Loucy (cell line): ENCODE results near the gene COA6.

Experiments used
- H2AFZ ChIP-seq: fragments of 200-600 bp; sonication (generic); 2 replicates; pipeline ENCODE4 v1.6.0; 2016; ENCODE audit warnings: antibody characterized with exemption, mild to moderate bottlenecking, low read length, moderate library complexity
- H3F3A ChIP-seq: fragments of 200-600 bp; 2 replicates; pipeline ENCODE4 v1.6.0; 2016; ENCODE audit warnings: antibody characterized with exemption, low read depth, mild to moderate bottlenecking
- H3K27me3 ChIP-seq: fragments of 200-600 bp; sonication (generic); 2 replicates; pipeline ENCODE4 v1.6.1; 2014; ENCODE audit warnings: low read length, mild to moderate bottlenecking; ENCODE audit not compliant: insufficient read depth, poor library complexity, severe bottlenecking
- H3K36me3 ChIP-seq: fragments of 200-600 bp; sonication (generic); 2 replicates; pipeline ENCODE4 v1.6.1; 2016; ENCODE audit warnings: low read length; ENCODE audit not compliant: insufficient read depth
- H3K4me1 ChIP-seq: fragments of 200-600 bp; sonication (generic); 2 replicates; pipeline ENCODE4 v1.5.1; 2014; ENCODE audit warnings: low read length, mild to moderate bottlenecking; ENCODE audit not compliant: insufficient read depth, poor library complexity, severe bottlenecking
- H3K4me2 ChIP-seq: fragments of 200-600 bp; sonication (generic); 2 replicates; pipeline ENCODE4 v1.6.0; 2014; ENCODE audit warnings: antibody characterized with exemption, low read length, low read depth, mild to moderate bottlenecking; ENCODE audit not compliant: poor library complexity, severe bottlenecking
- H3K4me3 ChIP-seq: fragments of 200-600 bp; sonication (generic); 2 replicates; pipeline ENCODE4 v1.5.1; 2014; ENCODE audit warnings: low read length, mild to moderate bottlenecking, mixed read lengths; ENCODE audit not compliant: poor library complexity, severe bottlenecking
- H3K79me2 ChIP-seq: fragments of 200-600 bp; sonication (generic); 2 replicates; pipeline ENCODE4 v1.6.1; 2014; ENCODE audit warnings: low read length; ENCODE audit not compliant: insufficient read depth
- H3K9ac ChIP-seq: fragments of 200-600 bp; sonication (generic); 2 replicates; pipeline ENCODE4 v1.6.0; 2014; ENCODE audit warnings: mild to moderate bottlenecking, low read depth, low read length, moderate library complexity; ENCODE audit not compliant: poor library complexity, severe bottlenecking
- H3K9me2 ChIP-seq: fragments of 200-600 bp; sonication (generic); replicated peaks from 2 replicates; pipeline ENCODE4 v1.6.1; 2016; ENCODE audit warnings: low read depth, low read length, mixed read lengths
- H3K9me3 ChIP-seq: fragments of 200-600 bp; sonication (generic); 2 replicates; pipeline ENCODE4 v1.6.1; 2014; ENCODE audit warnings: mild to moderate bottlenecking, antibody characterized with exemption, low read length, low read depth; ENCODE audit not compliant: insufficient read depth
- H4K20me1 ChIP-seq: fragments of 200-600 bp; sonication (generic); 2 replicates; pipeline ENCODE4 v1.6.0; 2014; ENCODE audit warnings: antibody characterized with exemption, low read length, mild to moderate bottlenecking; ENCODE audit not compliant: insufficient read depth, poor library complexity, severe bottlenecking
- EZH2phosphoT487 ChIP-seq: fragments of 200-600 bp; IDR thresholded peaks from 2 replicates; pipeline ENCODE4 v1.6.1; 2018; ENCODE audit warnings: antibody characterized with exemption, mild to moderate bottlenecking, moderate library complexity, borderline replicate concordance
- TF ChIP-seq, protein P1 (sequence below): fragments of 200-600 bp; sonication (generic); conservative IDR thresholded peaks from 2 replicates; pipeline ENCODE4 v1.5.1; 2014; ENCODE audit warnings: mild to moderate bottlenecking, antibody characterized with exemption, low read length

The COA6 gene

DNA sequence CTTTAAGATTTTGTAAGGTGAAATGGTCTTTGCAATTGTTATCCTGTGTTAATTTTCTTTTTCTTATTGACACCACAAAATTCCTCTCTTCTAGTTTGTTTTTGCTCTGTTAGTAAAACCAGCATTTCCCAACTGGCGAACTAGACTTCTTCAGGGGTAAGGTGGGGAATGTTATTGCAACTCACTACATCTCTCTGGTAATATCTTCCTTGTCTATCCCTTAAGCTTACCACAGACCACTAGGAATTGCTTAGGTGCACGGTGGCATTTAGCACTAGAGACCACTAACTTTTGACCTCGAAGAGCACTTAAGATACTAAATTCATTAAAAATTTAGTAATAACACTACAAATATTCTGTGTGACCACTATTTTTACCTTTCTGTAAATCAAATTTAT is 4.2 kb upstream of the COA6 start:
- Histone ChIP-seq H3K4me2 (no peak overlapping the region), H3K27me3 (no peaks in the 10 kb centered on the region), H3K4me3 (no peak overlapping the region), H3K4me1 (peaks cover 18% of the 10 kb centered on the region), H3K79me2 (peaks cover 17% of the 10 kb centered on the region), H3K9ac (no peak overlapping the region), H3K9me3 (no peaks in the 10 kb centered on the region), H3F3A (0 out of 2 replicates have a peak, but pooled peaks cover 6% of the 10 kb centered on the region), H3K36me3 (no peaks in the 10 kb centered on the region), H2AFZ (no peak overlapping the region), H3K9me2 (no peaks in the 10 kb centered on the region), H4K20me1 (no peaks in the 10 kb centered on the region)
- no peak for TF ChIP-seq EZH2phosphoT487
- TF ChIP-seq, protein P1, sequence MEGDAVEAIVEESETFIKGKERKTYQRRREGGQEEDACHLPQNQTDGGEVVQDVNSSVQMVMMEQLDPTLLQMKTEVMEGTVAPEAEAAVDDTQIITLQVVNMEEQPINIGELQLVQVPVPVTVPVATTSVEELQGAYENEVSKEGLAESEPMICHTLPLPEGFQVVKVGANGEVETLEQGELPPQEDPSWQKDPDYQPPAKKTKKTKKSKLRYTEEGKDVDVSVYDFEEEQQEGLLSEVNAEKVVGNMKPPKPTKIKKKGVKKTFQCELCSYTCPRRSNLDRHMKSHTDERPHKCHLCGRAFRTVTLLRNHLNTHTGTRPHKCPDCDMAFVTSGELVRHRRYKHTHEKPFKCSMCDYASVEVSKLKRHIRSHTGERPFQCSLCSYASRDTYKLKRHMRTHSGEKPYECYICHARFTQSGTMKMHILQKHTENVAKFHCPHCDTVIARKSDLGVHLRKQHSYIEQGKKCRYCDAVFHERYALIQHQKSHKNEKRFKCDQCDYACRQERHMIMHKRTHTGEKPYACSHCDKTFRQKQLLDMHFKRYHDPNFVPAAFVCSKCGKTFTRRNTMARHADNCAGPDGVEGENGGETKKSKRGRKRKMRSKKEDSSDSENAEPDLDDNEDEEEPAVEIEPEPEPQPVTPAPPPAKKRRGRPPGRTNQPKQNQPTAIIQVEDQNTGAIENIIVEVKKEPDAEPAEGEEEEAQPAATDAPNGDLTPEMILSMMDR: no peak

DNA sequence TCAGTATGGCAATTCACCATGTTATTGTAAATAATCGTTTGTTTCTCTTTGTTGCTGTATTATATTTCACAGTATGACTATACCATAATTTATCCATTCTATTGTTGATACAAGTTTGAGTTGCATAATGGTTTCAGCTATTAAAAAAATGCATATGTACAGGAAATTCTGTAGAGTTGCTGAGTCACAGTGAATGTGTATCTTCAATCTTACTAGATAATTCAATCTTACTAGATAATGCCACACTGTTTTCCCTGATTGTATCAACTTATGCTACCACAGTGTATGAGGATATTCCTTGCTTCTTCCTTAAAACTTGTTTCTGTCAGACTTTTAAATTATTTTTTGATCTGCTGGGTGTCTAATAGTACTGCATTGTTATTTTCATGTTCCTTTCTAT is 3.5 kb upstream of the COA6 start:
- 0 out of 2 replicates have a peak, but pooled peaks cover 6% of the 10 kb centered on the region for H3F3A ChIP-seq
- H3K9me2 ChIP-seq: no peaks in the 10 kb centered on the region
- H4K20me1 ChIP-seq: no peaks in the 10 kb centered on the region
- H3K4me3 ChIP-seq: no peak overlapping the region
- TF ChIP-seq EZH2phosphoT487: no peak
- TF ChIP-seq, protein P1: no peak
- H3K79me2 ChIP-seq: peaks cover 25% of the 10 kb centered on the region
- H3K4me2 ChIP-seq: no peak overlapping the region
- peaks cover 24% of the 10 kb centered on the region for H3K4me1 ChIP-seq
- H3K27me3 ChIP-seq: no peaks in the 10 kb centered on the region
- H2AFZ ChIP-seq: no peak overlapping the region
- H3K36me3 ChIP-seq: no peaks in the 10 kb centered on the region
- no peaks in the 10 kb centered on the region for H3K9me3 ChIP-seq
- H3K9ac ChIP-seq: no peak overlapping the region

DNA sequence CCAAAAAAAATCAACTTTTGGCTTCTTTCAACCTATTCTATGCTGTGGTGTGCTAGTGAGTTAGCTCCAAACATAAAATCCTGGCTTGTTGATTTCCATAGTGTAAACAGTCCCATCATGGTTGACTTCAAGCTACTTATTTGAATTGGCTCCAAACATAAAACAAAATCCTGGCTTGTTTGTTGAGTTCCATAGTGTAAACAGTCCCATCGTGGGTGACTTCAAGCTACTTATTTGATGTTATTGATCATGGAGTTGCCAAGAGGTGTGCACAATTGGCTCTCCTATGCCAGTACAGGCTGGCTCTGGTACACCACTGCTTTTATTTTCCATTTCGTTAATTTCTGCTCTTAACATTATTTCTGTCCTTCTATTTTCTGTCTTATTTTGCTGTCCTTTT is 1.8 kb upstream of the COA6 start:
- peaks cover 33% of the 10 kb centered on the region for H3K4me1 ChIP-seq
- no peak overlapping the region for H3K9ac ChIP-seq
- no peaks in the 10 kb centered on the region for H3K36me3 ChIP-seq
- H3K4me2 ChIP-seq: peak overlapping the region; percentile 87
- peak overlapping the region; percentile 98 for H3K4me3 ChIP-seq
- 0 out of 2 replicates have a peak, but pooled peaks cover 6% of the 10 kb centered on the region for H3F3A ChIP-seq
- H3K79me2 ChIP-seq: peaks cover 41% of the 10 kb centered on the region
- H3K27me3 ChIP-seq: no peaks in the 10 kb centered on the region
- TF ChIP-seq EZH2phosphoT487: no peak
- TF ChIP-seq, protein P1: no peak
- H4K20me1 ChIP-seq: no peaks in the 10 kb centered on the region
- H3K9me3 ChIP-seq: no peaks in the 10 kb centered on the region
- H2AFZ ChIP-seq: no peak overlapping the region
- H3K9me2 ChIP-seq: no peaks in the 10 kb centered on the region
